ENCODE data around the gene MCM3AP. TPM values are rescaled to one million over a fixed set of nuclear protein-coding genes. Genes with fewer than 3 reads are reported as not detected.
A peak's percentile ranks its signal among the peaks of the same experiment; 100 is the strongest.

The MCM3AP gene
- total RNA-seq, 2 donors from 2014 or later, result 84.3 to 101 TPM

GRCh38 chr21:46326110-46326703 lies 40.8 kb upstream of the MCM3AP start:
- peaks cover 6% of the 10 kb centered on the region for H3K36me3 ChIP-seq
- H3K4me1 ChIP-seq (ENCODE audit: control insufficient read depth in 1 of 2, low read depth in 2 of 2), result peaks cover 13 to 29% of the 10 kb centered on the region in 2 donors
- H3K27ac ChIP-seq, result no peak overlapping the region
- TF ChIP-seq CTCF (IDR thresholded peaks at IDR 0.05), result no peak
- no peak overlapping the region for H3K4me3 ChIP-seq
- H3K27me3 ChIP-seq (replicated peaks; ENCODE audit: insufficient read depth), result no peaks in the 10 kb centered on the region
- ATAC-seq (ENCODE audit: insufficient number of reproducible peaks, low FRiP score, low read depth), result no peak
- H3K9me3 ChIP-seq, result no peaks in the 10 kb centered on the region
- no peak for DNase-seq (ENCODE audit: low spot score)

- TF ChIP-seq CTCF (IDR thresholded peaks at IDR 0.05), result no peak
- no peak for DNase-seq (ENCODE audit: low spot score)
- Histone ChIP-seq H3K4me3 (peak overlapping the region; percentile 87), H3K27ac (peak overlapping the region; percentile 64 to 72), H3K36me3 (peaks cover 6% of the 10 kb centered on the region), H3K4me1 (ENCODE audit: control insufficient read depth in 1 of 2, low read depth in 2 of 2) (peaks cover 13 to 29% of the 10 kb centered on the region in 2 donors), H3K27me3 (replicated peaks; ENCODE audit: insufficient read depth) (no peaks in the 10 kb centered on the region), H3K9me3 (no peaks in the 10 kb centered on the region)
- ATAC-seq (ENCODE audit: insufficient number of reproducible peaks, low FRiP score, low read depth), result no peak
These were observed 39.9 kb upstream of the MCM3AP start for GRCh38 chr21:46325073-46325912.

- peak; percentile 20 for DNase-seq (ENCODE audit: low spot score)
- Histone ChIP-seq H3K4me1 (ENCODE audit: control insufficient read depth in 1 of 2, low read depth in 2 of 2) (peaks cover 13 to 29% of the 10 kb centered on the region in 2 donors), H3K36me3 (peaks cover 6% of the 10 kb centered on the region), H3K9me3 (no peaks in the 10 kb centered on the region), H3K4me3 (peak overlapping the region; percentile 87), H3K27me3 (replicated peaks; ENCODE audit: insufficient read depth) (no peaks in the 10 kb centered on the region), H3K27ac (peak overlapping the region; percentile 91 to 95)
- no peak for TF ChIP-seq CTCF (IDR thresholded peaks at IDR 0.05)
- peak; percentile 85 for ATAC-seq (ENCODE audit: insufficient number of reproducible peaks, low FRiP score, low read depth)
These were observed 39.1 kb upstream of the MCM3AP start for GRCh38 chr21:46324390-46325072.

DNA sequence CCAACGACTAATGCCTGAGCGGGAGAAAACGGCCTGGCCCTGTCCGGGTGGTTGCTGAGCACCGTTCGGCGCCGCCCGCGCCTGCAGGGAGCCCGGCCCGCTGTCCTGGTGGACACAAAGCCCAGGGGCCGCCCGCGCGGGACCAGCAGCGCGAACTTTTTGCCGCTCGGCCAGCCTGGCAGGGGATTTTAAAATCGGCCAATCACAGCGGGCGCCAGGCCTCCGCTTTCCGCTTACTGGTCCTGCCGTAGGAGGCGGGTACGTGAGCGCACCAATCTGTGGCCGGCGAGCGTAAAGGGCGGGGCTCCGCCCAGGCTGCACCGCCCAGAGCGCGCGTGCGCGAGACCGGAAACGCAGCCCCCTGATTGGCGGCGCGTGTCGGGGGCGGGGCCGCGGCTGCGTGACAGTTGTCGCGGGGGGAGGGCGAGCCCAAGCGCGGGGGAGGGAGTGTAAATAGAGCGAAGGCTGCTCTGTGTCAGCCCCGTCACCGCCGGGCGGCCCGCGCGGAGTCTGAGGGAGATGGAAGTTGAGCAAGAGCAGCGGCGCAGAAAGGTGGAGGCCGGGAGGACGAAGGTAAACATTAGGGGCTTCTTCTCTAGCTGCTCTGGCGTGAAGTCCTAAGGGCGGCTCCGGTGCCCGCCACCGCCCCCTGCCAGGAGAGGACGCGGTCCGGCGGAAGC lies 38.4 kb upstream of the MCM3AP start, which contains the start of the genes C21orf58 and PCNT:
Gene C21orf58, minus strand, starts transcription at position 161 of the 680 bp plus-strand sequence. CDS start 1,132 bp downstream, outside the sequence.
Gene PCNT, plus strand, starts transcription at position 447 of the 680 bp plus-strand sequence. Its CDS starts 73 bp downstream, at position 520.
- Histone ChIP-seq H3K4me3 (peak within 1 kb of the TSS; percentile 87), H3K27me3 (replicated peaks; ENCODE audit: insufficient read depth) (no peaks in the 10 kb centered on the region), H3K9me3 (no peaks in the 10 kb centered on the region), H3K4me1 (ENCODE audit: control insufficient read depth in 1 of 2, low read depth in 2 of 2) (peaks cover 13 to 29% of the 10 kb centered on the region in 2 donors), H3K27ac (peak within 1 kb of the TSS; percentile 91 to 95), H3K36me3 (peaks cover 6% of the 10 kb centered on the region)
- DNase-seq (ENCODE audit: low spot score), result peak; percentile 88
- no peak for TF ChIP-seq CTCF (IDR thresholded peaks at IDR 0.05)
- ATAC-seq (ENCODE audit: insufficient number of reproducible peaks, low FRiP score, low read depth), result peak; percentile 88
